ENCODE measurements around the gene SMCO3.

DNA sequence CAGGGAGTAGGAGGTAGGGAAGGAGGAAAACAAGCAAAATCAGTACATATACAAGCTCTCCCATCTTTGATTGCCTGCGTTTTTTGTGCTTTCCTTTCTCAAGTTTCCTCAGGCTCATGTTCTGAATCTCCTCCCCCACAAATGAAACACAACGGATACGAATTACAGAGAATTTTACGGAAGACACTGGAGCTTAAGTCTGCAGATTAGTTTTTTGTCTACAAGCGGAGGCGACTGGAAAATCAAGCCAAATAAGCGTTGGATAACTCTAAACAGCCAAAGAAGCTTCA, 11.3 kb downstream of the SMCO3 start:
- TF ChIP-seq HDAC2 (IDR thresholded peaks at IDR 0.05; ENCODE audit: borderline replicate concordance in 1 of 2, low read depth in 2 of 2, low read length in 2 of 2) (no peak), POLR2A (IDR thresholded peaks at IDR 0.05; ENCODE audit: control extremely low read depth in 1 of 2, low read depth in 2 of 2, low read length in 2 of 2) (no peak), CEBPB (IDR thresholded peaks at IDR 0.05; ENCODE audit: low read depth, low read length) (no peak)

All from H1 (cell line).